Colonic mucosa (tissue), 4 donors: Measurements from ENCODE around the gene DPP6. TPM values are rescaled to one million over a fixed set of nuclear protein-coding genes. Genes with fewer than 3 reads are reported as not detected.
"Not testable (repeated sequence)": the region's sequence is repeated elsewhere in the genome, so short reads cannot be mapped to it uniquely, and the experiment has no call there.

Experiments
- DNase-seq: peaks from one replicate; pipeline ENCODE4 v3.0.0-alpha.2; 2020
- H3K27ac ChIP-seq: fragments of 200-600 bp; one replicate; pipeline ENCODE4 v1.8.0; 2021
- H3K27me3 ChIP-seq: fragments of 200-600 bp; one replicate; pipeline ENCODE4 v1.8.0; 2021
- H3K36me3 ChIP-seq: fragments of 200-600 bp; one replicate; pipeline ENCODE4 v1.8.0; 2021
- H3K4me1 ChIP-seq: fragments of 200-600 bp; one replicate; pipeline ENCODE4 v1.8.0; 2021; ENCODE audit warnings: mild to moderate bottlenecking
- H3K4me3 ChIP-seq: fragments of 200-600 bp; one replicate; pipeline ENCODE4 v1.8.0; 2021
- H3K9ac ChIP-seq, 2 donors: one replicate each; pipeline ENCODE4 v1.7.0; 2013; ENCODE audit warnings: control low read depth in 2 of 2, low read depth in 2 of 2, low read length in 2 of 2
- H3K9me3 ChIP-seq: fragments of 200-600 bp; one replicate; pipeline ENCODE4 v1.8.0; 2021
- CTCF ChIP-seq: fragments of 200-600 bp; IDR thresholded peaks from one replicate; pipeline ENCODE4 v1.8.0; 2022; ENCODE audit warnings: antibody characterized with exemption, mild to moderate bottlenecking
- intact Hi-C: fragments of 100-400 bp; cut with DNase I; formaldehyde crosslinking; loops from one replicate; pipeline ENCODE4 v1.14.1; 2022
- total RNA-seq, 2 donors: library from RNA; stranded (reverse); fragmentation: NEBNext Ultra II Directional in 1 of 2; extraction: Animal tissue kit (Norgen Biotek cat#: 25700) in 1 of 2; gene quantifications; one replicate each; pipeline ENCODE4 v1.2.1, GENCODE V29; 2021
- donor health status: healthy.
- donor health status: DM: no; HTN: no; CAD: no.
- donor health status: DM: no; HTN: no; CAD: no.

Gene DPP6
- total RNA-seq, 2 donors from 2014 or later, result 0.17 to 3.9 TPM

- Histone ChIP-seq H3K4me3 (no peak overlapping the region), H3K4me1 (no peaks in the 10 kb centered on the region), H3K27me3 (no peaks in the 10 kb centered on the region), H3K36me3 (no peaks in the 10 kb centered on the region), H3K27ac (no peak overlapping the region), H3K9me3 (no peaks in the 10 kb centered on the region), H3K9ac (no peak overlapping the region)
- DNase-seq, result no peak
- TF ChIP-seq CTCF, result no peak
- intact Hi-C loops, result no loop called here
Observed at GRCh38 chr7:154656618-154657017, 604.4 kb downstream of the DPP6 start.

GRCh38 chr7:154666768-154667167 is 614.6 kb downstream of the DPP6 start:
- no peak for DNase-seq
- intact Hi-C loops, result no loop called here
- no peak for TF ChIP-seq CTCF

GRCh38 chr7:154672659-154673415 is 620.6 kb downstream of the DPP6 start:
- H3K4me3 ChIP-seq, result no peak overlapping the region
- H3K27ac ChIP-seq, result no peak overlapping the region
- no peaks in the 10 kb centered on the region for H3K36me3 ChIP-seq
- no peaks in the 10 kb centered on the region for H3K9me3 ChIP-seq
- intact Hi-C loops, result no loop called here
- no peak for DNase-seq
- TF ChIP-seq CTCF, result no peak
- H3K27me3 ChIP-seq, result no peaks in the 10 kb centered on the region
- no peaks in the 10 kb centered on the region for H3K4me1 ChIP-seq
- no peak overlapping the region for H3K9ac ChIP-seq

More at GRCh38 chr7:154666768-154667167, 614.6 kb downstream of the DPP6 start:
- Histone ChIP-seq H3K9me3 (no peaks in the 10 kb centered on the region), H3K27me3 (no peaks in the 10 kb centered on the region), H3K4me1 (no peaks in the 10 kb centered on the region), H3K4me3 (no peak overlapping the region), H3K27ac (no peak overlapping the region), H3K9ac (no peak overlapping the region), H3K36me3 (no peaks in the 10 kb centered on the region)

- DNase-seq, result no peak
Observed at GRCh38 chr7:154674191-154674590, 622.0 kb downstream of the DPP6 start.

GRCh38 chr7:154675560-154675959 is 623.4 kb downstream of the DPP6 start:
- H3K36me3 ChIP-seq, result no peaks in the 10 kb centered on the region
- no peak for TF ChIP-seq CTCF
- no peaks in the 10 kb centered on the region for H3K27me3 ChIP-seq
- DNase-seq, result no peak
- no peak overlapping the region for H3K9ac ChIP-seq
- no peaks in the 10 kb centered on the region for H3K9me3 ChIP-seq
- H3K4me1 ChIP-seq, result no peaks in the 10 kb centered on the region
- H3K27ac ChIP-seq, result peak overlapping the region; percentile 27
- intact Hi-C loops, result no loop called here
- no peak overlapping the region for H3K4me3 ChIP-seq

More at GRCh38 chr7:154674191-154674590, 622.0 kb downstream of the DPP6 start:
- no peaks in the 10 kb centered on the region for H3K36me3 ChIP-seq
- H3K9ac ChIP-seq, result no peak overlapping the region
- no peaks in the 10 kb centered on the region for H3K4me1 ChIP-seq
- no peaks in the 10 kb centered on the region for H3K9me3 ChIP-seq
- TF ChIP-seq CTCF, result no peak
- intact Hi-C loops, result no loop called here
- no peak overlapping the region for H3K4me3 ChIP-seq
- no peaks in the 10 kb centered on the region for H3K27me3 ChIP-seq
- H3K27ac ChIP-seq, result no peak overlapping the region

GRCh38 chr7:154676033-154676421 is 623.8 kb downstream of the DPP6 start:
- not testable (repeated sequence) for H3K27me3 ChIP-seq

More at GRCh38 chr7:154676033-154676421, 623.8 kb downstream of the DPP6 start:
- peak overlapping the region; percentile 27 for H3K27ac ChIP-seq
- H3K9me3 ChIP-seq, intact Hi-C loops, H3K9ac ChIP-seq, DNase-seq, H3K4me1 ChIP-seq, H3K4me3 ChIP-seq, H3K36me3 ChIP-seq: not testable (repeated sequence)
